Measurements from ENCODE around the gene MRPS6. TPM values are rescaled to one million over a fixed set of nuclear protein-coding genes. Genes with fewer than 3 reads are reported as not detected.

MRPS6 gene
- total RNA-seq, 6 donors from 2014 or later, result 25.0 to 54.6 (median 41.6) TPM

DNA sequence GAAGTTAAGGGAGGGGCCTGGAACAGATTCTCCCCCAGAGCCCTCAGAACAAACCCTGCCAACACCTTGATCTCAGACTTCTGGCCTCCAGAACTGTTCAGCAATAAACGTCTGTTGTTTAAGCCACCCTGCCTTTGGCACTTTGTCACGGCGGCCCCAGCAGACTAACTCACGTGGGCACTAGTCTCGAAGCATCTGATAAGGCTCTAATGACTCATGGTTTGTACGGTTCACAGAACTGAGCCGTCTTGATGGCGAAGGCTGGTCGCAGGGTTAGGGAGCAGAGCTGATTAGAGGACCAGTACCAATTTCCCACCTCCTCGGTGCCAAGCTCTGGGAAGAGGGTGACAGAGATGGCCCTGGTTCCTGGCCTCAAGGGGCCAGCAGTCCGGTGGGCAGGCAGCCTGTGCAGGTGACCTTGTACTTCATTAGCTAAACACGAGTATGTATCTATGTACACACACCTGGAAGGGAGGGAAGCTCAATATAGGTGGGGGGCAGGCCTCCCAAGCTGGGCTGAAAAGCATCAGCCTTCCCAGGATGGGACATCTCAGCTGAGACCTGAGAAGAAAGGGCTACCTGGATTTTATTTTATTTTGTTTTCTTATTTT lies 112.8 kb downstream of the MRPS6 start:
- TF ChIP-seq POLR2AphosphoS5 (IDR thresholded peaks at IDR 0.05), result no peak
- no peak for TF ChIP-seq EP300 (IDR thresholded peaks at IDR 0.05)
- no peak for TF ChIP-seq POLR2A (IDR thresholded peaks at IDR 0.05)
- TF ChIP-seq, protein P1, sequence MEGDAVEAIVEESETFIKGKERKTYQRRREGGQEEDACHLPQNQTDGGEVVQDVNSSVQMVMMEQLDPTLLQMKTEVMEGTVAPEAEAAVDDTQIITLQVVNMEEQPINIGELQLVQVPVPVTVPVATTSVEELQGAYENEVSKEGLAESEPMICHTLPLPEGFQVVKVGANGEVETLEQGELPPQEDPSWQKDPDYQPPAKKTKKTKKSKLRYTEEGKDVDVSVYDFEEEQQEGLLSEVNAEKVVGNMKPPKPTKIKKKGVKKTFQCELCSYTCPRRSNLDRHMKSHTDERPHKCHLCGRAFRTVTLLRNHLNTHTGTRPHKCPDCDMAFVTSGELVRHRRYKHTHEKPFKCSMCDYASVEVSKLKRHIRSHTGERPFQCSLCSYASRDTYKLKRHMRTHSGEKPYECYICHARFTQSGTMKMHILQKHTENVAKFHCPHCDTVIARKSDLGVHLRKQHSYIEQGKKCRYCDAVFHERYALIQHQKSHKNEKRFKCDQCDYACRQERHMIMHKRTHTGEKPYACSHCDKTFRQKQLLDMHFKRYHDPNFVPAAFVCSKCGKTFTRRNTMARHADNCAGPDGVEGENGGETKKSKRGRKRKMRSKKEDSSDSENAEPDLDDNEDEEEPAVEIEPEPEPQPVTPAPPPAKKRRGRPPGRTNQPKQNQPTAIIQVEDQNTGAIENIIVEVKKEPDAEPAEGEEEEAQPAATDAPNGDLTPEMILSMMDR (IDR thresholded peaks at IDR 0.05), result no peak
- Histone ChIP-seq H3K27me3 (no peaks in the 10 kb centered on the region), H3K4me3 (no peak overlapping the region), H3K9me3 (no peaks in the 10 kb centered on the region), H3K4me1 (no peaks in the 10 kb centered on the region), H3K27ac (no peak overlapping the region), H3K36me3 (no peaks in the 10 kb centered on the region)
- ATAC-seq (ENCODE audit: low FRiP score in 2 of 2) (no peak), DNase-seq (no peak)
- WGBS, 2 donors, result 90 to 92% methylated on average over 9 to 12 of the region's 12 CpGs

DNA sequence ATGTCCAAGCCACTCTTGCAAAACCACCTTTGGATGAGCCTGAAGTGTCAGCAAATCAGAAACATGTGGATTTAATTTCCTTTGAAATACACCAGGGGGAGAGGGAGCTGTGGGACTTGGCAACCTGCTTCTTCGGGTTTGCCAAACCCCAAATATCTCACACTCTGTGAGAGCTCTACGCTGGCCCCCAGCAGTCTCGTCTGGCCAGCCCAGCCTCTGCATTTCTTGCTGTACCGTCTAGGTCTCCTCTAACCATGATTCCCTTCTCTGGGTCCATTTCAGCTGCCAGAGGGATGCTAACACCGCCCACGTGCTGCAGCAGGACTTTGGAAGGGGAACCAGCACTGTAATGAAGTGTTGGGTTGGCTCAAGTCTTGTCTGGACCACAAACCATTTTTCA lies 114.6 kb downstream of the MRPS6 start:
- 68 to 91% methylated on average over 6 of the region's 6 CpGs for WGBS, 2 donors
- no peak overlapping the region for H3K27ac ChIP-seq
- H3K4me3 ChIP-seq, result no peak overlapping the region
- H3K9me3 ChIP-seq, result no peaks in the 10 kb centered on the region
- ATAC-seq (ENCODE audit: low FRiP score in 2 of 2), result peak; percentile 72 to 87
- H3K27me3 ChIP-seq, result no peaks in the 10 kb centered on the region
- no peaks in the 10 kb centered on the region for H3K36me3 ChIP-seq
- H3K4me1 ChIP-seq, result no peaks in the 10 kb centered on the region
- TF ChIP-seq EP300 (IDR thresholded peaks at IDR 0.05) (no peak), POLR2AphosphoS5 (IDR thresholded peaks at IDR 0.05) (no peak), POLR2A (IDR thresholded peaks at IDR 0.05) (no peak)
- TF ChIP-seq, protein P1 (IDR thresholded peaks at IDR 0.05), result peak in 1 of 6 experiments; percentile 8
- DNase-seq, result no peak

DNA sequence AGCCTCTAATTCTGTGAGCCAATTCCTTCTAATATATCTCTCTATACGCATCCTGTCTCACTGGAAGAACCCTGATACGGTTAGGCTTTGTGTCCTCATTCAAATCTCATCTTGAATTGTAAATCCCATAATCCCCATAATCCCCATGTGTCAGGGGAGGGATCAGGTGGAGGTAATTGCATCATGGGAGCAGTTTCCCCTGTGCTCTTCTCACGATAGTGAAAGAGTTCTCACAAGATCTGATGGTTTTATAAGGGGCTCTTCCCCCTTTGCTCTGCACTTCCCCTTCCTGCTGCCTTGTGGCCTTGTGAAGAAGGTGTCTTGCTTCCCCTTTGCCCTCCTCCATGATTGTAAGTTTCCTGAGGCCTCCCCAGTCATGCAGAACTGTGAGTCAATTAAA lies 116.1 kb downstream of the MRPS6 start:
- 59 to 77% methylated on average over 3 of the region's 3 CpGs for WGBS, 2 donors
- no peaks in the 10 kb centered on the region for H3K36me3 ChIP-seq
- no peak overlapping the region for H3K4me3 ChIP-seq
- no peaks in the 10 kb centered on the region for H3K9me3 ChIP-seq
- TF ChIP-seq EP300 (IDR thresholded peaks at IDR 0.05) (no peak), POLR2A (IDR thresholded peaks at IDR 0.05) (no peak), POLR2AphosphoS5 (IDR thresholded peaks at IDR 0.05) (no peak)
- no peak overlapping the region for H3K27ac ChIP-seq
- ATAC-seq (ENCODE audit: low FRiP score in 2 of 2), result no peak
- no peak for DNase-seq
- H3K4me1 ChIP-seq, result no peaks in the 10 kb centered on the region
- H3K27me3 ChIP-seq, result no peaks in the 10 kb centered on the region

DNA sequence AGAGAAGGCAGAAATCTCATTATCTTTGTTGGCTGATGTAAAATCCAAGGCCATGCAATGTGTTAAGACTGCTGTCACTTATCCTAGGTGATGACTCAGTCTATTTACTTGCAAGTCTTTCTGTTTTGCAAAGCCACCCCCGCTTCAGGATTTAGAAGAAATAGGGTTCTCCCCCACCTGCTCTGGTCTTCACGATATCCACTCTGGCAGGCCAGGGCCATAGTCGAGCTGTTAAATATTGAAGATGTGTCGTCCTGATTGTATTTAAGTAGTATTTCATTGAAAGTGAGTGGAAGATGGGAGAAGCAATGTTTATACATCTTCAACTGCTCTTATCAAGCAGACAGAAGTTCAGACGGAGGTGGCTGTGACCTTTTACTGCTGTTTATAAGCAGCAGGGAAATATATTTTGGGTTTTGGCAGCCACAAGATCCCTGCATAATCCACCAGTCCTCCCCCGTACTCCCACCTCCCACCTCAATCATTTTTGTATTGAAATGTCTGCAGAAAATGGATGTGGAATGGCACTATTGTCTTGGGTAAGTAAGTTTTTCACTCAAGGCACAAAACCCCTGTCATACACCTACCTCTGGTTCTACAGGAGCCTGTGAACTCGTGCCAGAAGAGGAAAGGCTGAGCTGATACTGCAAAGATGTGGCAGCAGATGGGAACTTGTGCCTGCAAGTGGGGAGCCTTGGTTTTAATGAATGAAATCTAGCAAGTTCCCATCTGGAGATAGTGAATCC lies 117.4 kb downstream of the MRPS6 start:
- Histone ChIP-seq H3K36me3 (no peaks in the 10 kb centered on the region), H3K27ac (no peak overlapping the region), H3K27me3 (no peaks in the 10 kb centered on the region), H3K4me1 (no peaks in the 10 kb centered on the region), H3K9me3 (no peaks in the 10 kb centered on the region), H3K4me3 (no peak overlapping the region)
- WGBS, 2 donors, result 61 to 65% methylated on average over 7 of the region's 7 CpGs
- TF ChIP-seq POLR2A (IDR thresholded peaks at IDR 0.05), result no peak
- TF ChIP-seq EP300 (IDR thresholded peaks at IDR 0.05), result no peak
- TF ChIP-seq, protein P1 (IDR thresholded peaks at IDR 0.05), result no peak
- no peak for TF ChIP-seq POLR2AphosphoS5 (IDR thresholded peaks at IDR 0.05)
- ATAC-seq (ENCODE audit: low FRiP score in 2 of 2) (no peak), DNase-seq (no peak)

DNA sequence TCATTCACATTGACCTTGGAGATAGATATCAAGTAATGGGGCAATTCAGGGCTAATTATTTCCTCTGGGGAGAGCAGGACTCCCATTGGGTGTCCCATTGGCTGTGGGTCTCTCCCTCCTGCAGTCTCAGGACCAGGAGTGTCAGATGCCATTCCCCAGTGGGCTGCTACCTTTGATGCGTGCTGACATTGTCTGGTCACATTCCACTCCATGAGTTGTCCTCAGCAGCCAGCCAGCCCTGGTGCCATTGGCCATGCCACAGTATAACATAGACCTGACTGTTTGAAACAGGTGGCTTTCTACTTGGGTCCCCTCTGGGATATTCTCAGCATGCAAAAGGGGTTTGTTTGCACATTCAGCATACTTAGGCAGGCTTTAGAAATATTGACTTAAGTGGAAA lies 118.5 kb downstream of the MRPS6 start:
- Histone ChIP-seq H3K27me3 (no peaks in the 10 kb centered on the region), H3K9me3 (no peaks in the 10 kb centered on the region), H3K27ac (no peak overlapping the region), H3K4me3 (no peak overlapping the region), H3K4me1 (no peaks in the 10 kb centered on the region), H3K36me3 (no peaks in the 10 kb centered on the region)
- ATAC-seq (ENCODE audit: low FRiP score in 2 of 2) (no peak), DNase-seq (no peak)
- no peak for TF ChIP-seq POLR2AphosphoS5 (IDR thresholded peaks at IDR 0.05)
- TF ChIP-seq POLR2A (IDR thresholded peaks at IDR 0.05), result no peak
- no peak for TF ChIP-seq EP300 (IDR thresholded peaks at IDR 0.05)
- TF ChIP-seq, protein P1 (IDR thresholded peaks at IDR 0.05), result no peak
- WGBS, 2 donors, result 100% methylated on average over 1 of the region's 1 CpG

Other genes starting within 250 kb of the MRPS6 start
- 100 to 1,000 TPM in 3 of 6 donors, 10 to 100 TPM in 3; 37.7 to 131 (median 102) TPM for gene ATP5PO, start 157.8 kb upstream of the MRPS6 start, total RNA-seq
- 10 to 100 TPM; 12.1 to 40.8 (median 13.7) TPM for gene SLC5A3, start within 50 bp of the MRPS6 start, total RNA-seq